CD4-positive, alpha-beta T cell treated with Interleukin-15 for 4 hours (primary cell): ENCODE measurements around the gene ARRDC2.

Experiments
- DNase-seq: peaks from one replicate; pipeline ENCODE4 v3.0.0-alpha.2; 2020; ENCODE audit warnings: low spot score

Gene ARRDC2

DNA sequence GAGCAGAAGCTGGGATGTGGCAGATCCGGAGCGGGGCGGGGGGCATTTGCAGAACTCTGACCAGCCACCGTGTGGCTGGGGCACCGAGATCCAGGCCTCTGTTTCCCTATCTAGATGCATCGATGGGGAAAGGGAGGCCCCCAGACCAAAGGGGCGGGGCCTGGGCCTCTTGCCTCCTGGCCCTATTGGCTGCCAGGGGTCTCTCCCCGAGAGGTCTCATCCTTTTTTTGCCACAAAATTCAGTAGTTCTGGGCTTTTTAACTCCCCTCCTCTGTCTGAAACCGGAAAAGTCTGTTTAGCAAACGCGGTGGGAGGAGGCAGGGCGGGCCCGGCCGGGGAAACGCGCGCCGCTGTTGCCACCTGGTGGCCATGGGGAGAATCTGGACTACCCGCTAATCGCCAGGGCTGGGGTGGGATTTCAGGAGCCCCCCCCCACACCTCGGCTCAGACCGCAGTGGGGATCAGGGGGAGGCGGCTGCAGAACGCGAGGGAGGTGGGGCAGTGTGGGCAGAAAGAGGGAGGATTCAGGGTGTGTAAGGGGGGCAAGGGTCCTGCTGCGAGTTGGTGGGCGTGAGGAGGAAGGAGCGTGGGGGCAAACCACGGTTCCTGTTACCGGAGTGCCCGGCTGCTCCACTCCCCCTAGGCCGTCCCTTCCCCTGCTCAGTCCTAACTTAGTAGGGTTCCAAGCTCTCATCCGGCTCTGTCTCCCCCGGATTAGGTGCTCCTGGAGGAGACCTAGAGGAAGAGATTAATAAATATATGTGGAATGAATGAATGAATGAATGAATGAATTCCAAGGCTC, 50.4 kb downstream of the ARRDC2 start:
- peak; percentile 85 for DNase-seq

DNA sequence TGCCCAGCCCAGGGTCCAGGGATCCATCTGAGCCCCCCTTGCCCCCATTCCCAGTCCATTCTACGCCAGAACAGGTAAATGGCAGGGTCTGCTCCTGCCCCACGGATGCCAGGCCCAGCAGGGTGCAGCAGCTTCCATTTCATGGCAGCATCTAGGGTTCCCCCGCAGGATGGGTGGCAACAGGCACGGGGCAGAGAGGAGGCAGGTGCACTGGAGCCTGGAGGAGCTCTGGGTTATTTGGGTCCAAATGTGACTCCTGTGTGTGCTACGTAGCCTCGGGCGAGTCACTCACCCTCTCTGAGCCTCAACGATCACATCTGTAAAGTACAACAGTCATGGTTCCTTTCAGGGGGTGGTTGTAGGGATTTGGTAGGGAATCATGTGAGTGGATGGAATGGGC, 51.3 kb downstream of the ARRDC2 start:
- no peak for DNase-seq

DNA sequence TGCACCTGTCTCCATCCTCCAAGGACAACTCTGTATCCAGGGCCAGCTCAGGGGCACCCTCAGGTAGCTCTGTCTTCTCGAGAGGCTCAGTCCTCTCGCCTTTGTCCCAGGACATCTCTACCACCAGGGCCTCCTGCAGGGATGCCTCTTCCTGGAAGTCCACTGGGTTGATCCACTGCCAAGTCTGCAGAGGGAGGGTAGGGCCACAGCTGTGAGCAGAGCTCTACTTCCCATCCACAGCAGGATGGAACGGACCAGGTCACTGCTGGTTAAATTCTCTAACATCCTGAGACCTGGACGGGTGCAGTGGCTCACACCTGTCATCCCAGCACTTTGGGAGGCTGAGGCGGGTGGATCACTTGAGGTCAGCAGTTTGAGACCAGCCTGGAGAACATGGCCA, 51.9 kb downstream of the ARRDC2 start:
- no peak for DNase-seq

DNA sequence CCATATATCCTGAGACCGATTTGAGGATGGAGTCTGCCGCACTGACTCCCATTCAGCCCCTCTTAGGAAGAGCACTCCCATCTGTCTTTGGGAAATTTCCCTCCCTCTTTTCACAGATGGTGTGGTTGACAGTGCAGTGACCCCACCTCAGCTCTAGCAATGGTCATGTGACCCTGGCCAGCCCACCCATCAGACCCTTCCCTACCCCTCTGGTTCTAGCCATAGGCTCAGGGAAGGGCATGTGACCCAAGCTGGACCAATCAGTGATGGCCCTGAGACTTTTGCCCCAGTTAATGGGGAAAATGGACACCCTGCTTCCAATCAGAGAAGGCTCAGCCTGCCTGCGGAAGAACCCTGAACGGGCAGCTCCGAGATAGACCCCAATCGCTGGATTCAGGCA, 52.5 kb downstream of the ARRDC2 start:
- no peak for DNase-seq

DNA sequence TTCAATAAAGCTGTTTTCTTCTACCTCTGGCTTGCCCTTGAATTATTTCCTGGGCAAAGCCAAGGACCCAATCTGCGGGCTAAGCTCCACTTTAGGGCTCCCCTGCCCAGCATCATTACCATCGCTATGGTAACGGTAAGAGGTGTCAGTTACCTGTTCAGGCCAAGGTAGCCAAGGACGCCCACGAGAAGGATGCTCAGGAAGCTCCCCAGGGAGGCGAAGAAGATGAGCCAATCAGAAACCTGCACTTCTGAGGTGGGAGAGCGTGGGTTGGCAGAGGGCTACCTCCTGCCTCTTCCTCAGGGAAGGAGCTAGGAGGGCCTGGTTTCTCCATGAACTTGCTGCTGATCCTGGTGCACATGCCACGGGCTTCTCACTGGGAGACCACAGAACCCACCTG, 54.1 kb downstream of the ARRDC2 start:
- no peak for DNase-seq

DNA sequence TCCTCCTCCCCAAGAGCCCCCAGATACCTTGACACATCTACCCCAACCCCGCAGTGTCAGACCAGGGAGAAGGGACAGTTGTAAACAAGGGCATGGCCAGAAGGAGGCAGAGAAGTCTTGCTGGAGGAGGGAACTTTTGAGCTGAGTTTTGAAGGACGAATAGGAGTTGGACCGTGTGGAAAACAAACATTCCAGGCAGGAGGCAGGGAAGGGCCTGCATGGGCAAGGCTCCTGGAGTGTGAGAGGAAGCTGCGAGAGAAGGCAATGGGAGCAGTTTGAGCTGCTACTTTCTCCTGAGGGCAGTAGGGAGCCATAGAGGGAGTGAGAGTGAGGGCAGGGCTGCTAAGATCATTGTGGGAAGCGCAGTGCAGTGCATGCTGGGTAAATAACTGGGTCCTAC, 55.5 kb downstream of the ARRDC2 start:
- DNase-seq = no peak
